H1 (cell line): Measurements from ENCODE around the gene PDZRN4. TPM values are rescaled to one million over a fixed set of nuclear protein-coding genes. Genes with fewer than 3 reads are reported as not detected.

Experiments used
- CTCF ChIA-PET: fragments of 300-600 bp; sonication (Branson Sonifier 250); formaldehyde crosslinking; loops from one replicate; lab custom pipeline; 2021; ENCODE audit not compliant: partially characterized antibody; lab: Charles Lee
- POLR2A ChIA-PET: fragments of 300-600 bp; sonication (Branson Sonifier 250); formaldehyde crosslinking; loops from one replicate; lab custom pipeline; 2021; ENCODE audit warnings: inconsistent platforms; ENCODE audit not compliant: partially characterized antibody; lab: Charles Lee
- DNase-seq, 2 experiments: peaks; one replicate each; pipeline versions ENCODE4 v3.0.0 to v3.0.0-alpha.2; 2010 to 2022; ENCODE audit warnings: low spot score in 2 of 2, low read depth in 1 of 2, mixed read lengths in 1 of 2
- FAIRE-seq: peaks from 2 replicates; lab custom pipeline; 2011; peaks lifted over from hg19 to GRCh38; lab: Jason Lieb, UNC
- H2AFZ ChIP-seq: 2 replicates; pipeline ENCODE4 v1.8.1; 2012; ENCODE audit warnings: low read length, inconsistent platforms
- H2AK5ac ChIP-seq: 2 replicates; pipeline ENCODE4 v1.6.1; 2013; ENCODE audit warnings: low read depth, low read length
- H2BK120ac ChIP-seq: replicated peaks from 2 replicates; pipeline ENCODE3; 2013; ENCODE audit warnings: low read depth, low read length, inconsistent platforms
- H2BK12ac ChIP-seq: 2 replicates; pipeline ENCODE4 v1.6.1; 2013; ENCODE audit warnings: low read depth, low read length
- H2BK15ac ChIP-seq: 2 replicates; pipeline ENCODE4 v1.6.1; 2013; ENCODE audit warnings: low read length
- H2BK20ac ChIP-seq: 2 replicates; pipeline ENCODE4 v1.6.1; 2013; ENCODE audit warnings: low read length
- H2BK5ac ChIP-seq: 2 replicates; pipeline ENCODE4 v1.6.1; 2013; ENCODE audit warnings: low read depth, low read length
- H3K14ac ChIP-seq: 2 replicates; pipeline ENCODE4 v1.6.1; 2013; ENCODE audit warnings: inconsistent platforms; ENCODE audit not compliant: insufficient read length
- H3K18ac ChIP-seq: 2 replicates; pipeline ENCODE4 v1.6.1; 2013; ENCODE audit warnings: low read length; ENCODE audit errors: extremely low read depth
- H3K23ac ChIP-seq: 2 replicates; pipeline ENCODE4 v1.6.1; 2013; ENCODE audit warnings: inconsistent platforms; ENCODE audit not compliant: insufficient read length
- H3K23me2 ChIP-seq: 2 replicates; pipeline ENCODE4 v1.6.1; 2013; ENCODE audit warnings: low read depth, low read length
- H3K27ac ChIP-seq: 2 replicates; pipeline ENCODE4 v1.6.1; 2011; ENCODE audit warnings: low read depth, low read length, inconsistent platforms
- H3K27me3 ChIP-seq, 4 experiments: replicated peaks in 1 of 4; 1 replicate in 1 of 4; 2 replicates in 3 of 4; pipeline versions ENCODE4 v1.6.1 to v1.8.1; 2011 to 2013; ENCODE audit warnings: low read length in 3 of 4, mild to moderate bottlenecking in 3 of 4, inconsistent platforms in 2 of 4, mixed read lengths in 2 of 4, moderate library complexity in 1 of 4; ENCODE audit not compliant: control insufficient read depth in 3 of 4, insufficient read depth in 3 of 4; ENCODE audit errors: extremely low read depth in 1 of 4
- H3K36me3 ChIP-seq, 4 experiments: 2 replicates each; pipeline versions ENCODE4 v1.6.1 to v1.8.1; 2011 to 2013; ENCODE audit warnings: mild to moderate bottlenecking in 4 of 4, low read length in 3 of 4, moderate library complexity in 2 of 4, control low read depth in 1 of 4, inconsistent platforms in 1 of 4; ENCODE audit not compliant: insufficient read depth in 4 of 4, control insufficient read depth in 2 of 4
- H3K4ac ChIP-seq: replicated peaks from 2 replicates; pipeline ENCODE3; 2013; ENCODE audit warnings: low read length, low read depth, mixed read lengths, inconsistent platforms; ENCODE audit not compliant: insufficient read length
- H3K4me1 ChIP-seq, 4 experiments: replicated peaks in 1 of 4; 1 replicate in 1 of 4; 2 replicates in 3 of 4; pipeline versions ENCODE4 v1.6.1 to v1.8.1; 2011 to 2013; ENCODE audit warnings: low read length in 3 of 4, inconsistent platforms in 2 of 4, mixed read lengths in 1 of 4; ENCODE audit not compliant: insufficient read depth in 4 of 4, control insufficient read depth in 3 of 4
- H3K4me2 ChIP-seq, 2 experiments: 2 replicates each; pipeline versions ENCODE4 v1.6.1 to v1.8.1; 2011 to 2013; ENCODE audit warnings: low read depth in 2 of 2, low read length in 2 of 2, control low read depth in 1 of 2, inconsistent platforms in 1 of 2, mild to moderate bottlenecking in 1 of 2; ENCODE audit not compliant: insufficient read depth in 1 of 2
- H3K4me3 ChIP-seq, 4 experiments: fragments of 200-600, 300-600 bp in 1 of 4; sonication (generic), shearing (Covaris generic), sonication (Bioruptor Twin) in 1 of 4; 2 replicates each; pipeline versions ENCODE4 v1.5.1 to v1.8.1; 2011 to 2016; ENCODE audit warnings: low read length in 4 of 4, low read depth in 3 of 4, control low read depth in 2 of 4, inconsistent platforms in 2 of 4, mild to moderate bottlenecking in 2 of 4, mixed read lengths in 1 of 4, moderate library complexity in 1 of 4; ENCODE audit not compliant: insufficient read depth in 2 of 4; ENCODE audit errors: extremely low read depth in 1 of 4
- H3K56ac ChIP-seq: replicated peaks from 2 replicates; pipeline ENCODE3; 2013; ENCODE audit warnings: low read depth, mild to moderate bottlenecking, mixed read lengths, low read length, inconsistent platforms; ENCODE audit not compliant: insufficient read length
- H3K79me1 ChIP-seq: 2 replicates; pipeline ENCODE4 v1.6.1; 2013; ENCODE audit warnings: low read depth, low read length, control low read depth
- H3K79me2 ChIP-seq, 2 experiments: 2 replicates each; pipeline versions ENCODE4 v1.6.1 to v1.8.1; 2012 to 2013; ENCODE audit warnings: low read length in 2 of 2, mild to moderate bottlenecking in 2 of 2, inconsistent platforms in 1 of 2; ENCODE audit not compliant: insufficient read depth in 2 of 2, control insufficient read depth in 1 of 2
- H3K9ac ChIP-seq, 4 experiments: replicated peaks in 1 of 4; 1 replicate in 1 of 4; 2 replicates in 3 of 4; pipeline versions ENCODE4 v1.6.1 to v1.8.1; 2011 to 2013; ENCODE audit warnings: low read depth in 3 of 4, low read length in 3 of 4, control low read depth in 2 of 4, mild to moderate bottlenecking in 2 of 4, moderate library complexity in 2 of 4, inconsistent platforms in 1 of 4; ENCODE audit errors: extremely low read depth in 1 of 4
- H3K9me3 ChIP-seq, 2 experiments: 2 replicates each; pipeline versions ENCODE4 v1.6.1 to v1.8.1; 2012 to 2013; ENCODE audit warnings: mild to moderate bottlenecking in 2 of 2, moderate library complexity in 2 of 2, control low read depth in 1 of 2, inconsistent platforms in 1 of 2, low read depth in 1 of 2, low read length in 1 of 2, mixed read lengths in 1 of 2; ENCODE audit not compliant: insufficient read depth in 2 of 2
- H4K20me1 ChIP-seq, 2 experiments: replicated peaks in 1 of 2; 2 replicates each; pipeline versions ENCODE3 to v1.8.1; 2011 to 2013; ENCODE audit warnings: inconsistent platforms in 2 of 2, low read length in 2 of 2, mild to moderate bottlenecking in 1 of 2; ENCODE audit not compliant: insufficient read depth in 2 of 2, control insufficient read depth in 1 of 2
- H4K5ac ChIP-seq: 2 replicates; pipeline ENCODE4 v1.6.1; 2013; ENCODE audit warnings: low read length, low read depth, mixed read lengths, inconsistent platforms; ENCODE audit not compliant: insufficient read length
- H4K8ac ChIP-seq: 2 replicates; pipeline ENCODE4 v1.8.0; 2013; ENCODE audit warnings: mild to moderate bottlenecking, moderate library complexity, low read length, inconsistent platforms; ENCODE audit not compliant: insufficient read depth; ENCODE audit errors: extremely low read depth
- H4K91ac ChIP-seq: replicated peaks from 2 replicates; pipeline ENCODE3; 2013; ENCODE audit warnings: low read length, mixed read lengths, inconsistent platforms; ENCODE audit not compliant: insufficient read length
- BACH1 ChIP-seq: IDR thresholded peaks from 2 replicates; pipeline ENCODE4 v1.6.1; 2012; ENCODE audit warnings: low read length, improper control_type of control experiment
- CBX5 ChIP-seq: fragments of 300-800, 300-1000 bp; sonication (generic); IDR thresholded peaks from 2 replicates; pipeline ENCODE4 v1.7.1; 2016; ENCODE audit warnings: antibody characterized with exemption, low read length, low read depth
- CBX8 ChIP-seq: fragments of 300-800, 300-1000 bp; sonication (generic); IDR thresholded peaks from 2 replicates; pipeline ENCODE4 v1.7.1; 2016; ENCODE audit warnings: low read depth, low read length, borderline replicate concordance
- CEBPB ChIP-seq: IDR thresholded peaks from 2 replicates; pipeline ENCODE4 v1.6.1; 2012; ENCODE audit warnings: low read depth, low read length
- EGR1 ChIP-seq: IDR thresholded peaks from 2 replicates; pipeline ENCODE4 v1.6.1; 2011; ENCODE audit warnings: low read depth, low read length, borderline replicate concordance
- FOSL1 ChIP-seq: IDR thresholded peaks from 2 replicates; pipeline ENCODE4 v1.6.1; 2011; ENCODE audit warnings: mild to moderate bottlenecking, low read depth, low read length, moderate library complexity; ENCODE audit not compliant: insufficient read depth
- GTF2F1 ChIP-seq: IDR thresholded peaks from 2 replicates; pipeline ENCODE4 v1.6.1; 2012; ENCODE audit warnings: low read depth, low read length, improper control_type of control experiment, borderline replicate concordance
- HDAC2 ChIP-seq, 2 experiments: fragments of 300-600 bp in 1 of 2; sonication (generic) in 1 of 2; IDR thresholded peaks; 2 replicates each; pipeline ENCODE4 v1.6.1; 2011 to 2012; ENCODE audit warnings: low read depth in 2 of 2, low read length in 2 of 2, mild to moderate bottlenecking in 2 of 2, moderate library complexity in 2 of 2, borderline replicate concordance in 1 of 2, inconsistent platforms in 1 of 2
- KDM4A ChIP-seq: IDR thresholded peaks from one replicate; pipeline ENCODE4 v1.7.1; 2012; ENCODE audit warnings: low read depth, mild to moderate bottlenecking, moderate library complexity, low read length, inconsistent platforms; ENCODE audit not compliant: severe bottlenecking
- RAD21 ChIP-seq, 2 experiments: IDR thresholded peaks in 1 of 2; conservative IDR thresholded peaks in 1 of 2; 2 replicates each; pipeline ENCODE4 v1.6.1; 2011; ENCODE audit warnings: low read depth in 2 of 2, low read length in 2 of 2, improper control_type of control experiment in 1 of 2, inconsistent platforms in 1 of 2, mild to moderate bottlenecking in 1 of 2, moderate library complexity in 1 of 2
- SAP30 ChIP-seq: fragments of 300-600 bp; sonication (generic); IDR thresholded peaks from 2 replicates; pipeline ENCODE4 v1.7.1; 2012; ENCODE audit warnings: low read length, moderate library complexity, mild to moderate bottlenecking, inconsistent platforms; ENCODE audit not compliant: insufficient read depth, insufficient replicate concordance
- SIN3A ChIP-seq, 2 experiments: IDR thresholded peaks in 1 of 2; conservative IDR thresholded peaks in 1 of 2; 2 replicates each; pipeline ENCODE4 v1.6.1; 2011 to 2012; ENCODE audit warnings: low read length in 2 of 2, improper control_type of control experiment in 1 of 2, low read depth in 1 of 2, mild to moderate bottlenecking in 1 of 2
- TAF7 ChIP-seq: optimal IDR thresholded peaks from 2 replicates; pipeline ENCODE3; 2011; ENCODE audit warnings: low read depth, mild to moderate bottlenecking, inconsistent platforms, low read length, moderate library complexity, borderline replicate concordance
- polyA plus RNA-seq, 7 experiments: library from polyadenylated mRNA; depleted of rRNA in 3 of 7; stranded (reverse) in 5 of 7; unstranded in 2 of 7; fragments of >200 nt in 5 of 7; fragments of 200-250 nt in 2 of 7; gene quantifications; 1 replicate in 5 of 7; 2 replicates in 1 of 7; 4 replicates in 1 of 7; pipeline versions ENCODE4 v1.2.1 to v1.2.3, GENCODE V29; 2011 to 2013; ENCODE audit warnings: missing spikeins in 2 of 7, mixed read lengths in 2 of 7
- total RNA-seq: library from RNA; stranded (reverse); fragmentation: NEBNext Ultra II Directional; extraction: Animal tissue kit (Norgen Biotek cat#: 25700); gene quantifications from 2 replicates; pipeline ENCODE4 v1.2.1, GENCODE V29; 2021
- TF ChIP-seq, protein P1 (sequence below): IDR thresholded peaks from 2 replicates; pipeline ENCODE4 v1.6.1; 2012; ENCODE audit warnings: inconsistent platforms

The PDZRN4 gene
- total and polyA plus RNA-seq, 2 of the 8 experiments (the other 6 are each of a cell fraction or from before 2014, with no cell fraction given), result not detected

DNA sequence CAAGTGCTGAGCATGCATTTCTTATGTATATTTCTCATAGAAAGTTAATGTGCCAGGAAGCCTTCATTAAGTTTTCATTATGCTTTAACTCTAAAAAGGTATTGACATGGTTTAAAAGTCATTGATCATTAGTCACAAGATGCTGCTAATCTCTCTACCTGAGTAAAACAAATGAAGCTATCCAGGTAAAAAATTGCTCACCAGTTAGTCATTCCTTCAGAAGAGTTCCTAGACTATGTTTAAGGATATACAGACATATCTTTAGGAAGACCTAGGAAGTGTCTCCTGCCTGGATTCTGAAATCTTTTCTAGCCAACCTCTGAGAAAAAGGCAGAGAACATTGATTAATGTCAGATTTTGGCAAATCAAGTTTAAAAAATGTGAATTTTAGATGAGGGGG lies 274.2 kb downstream of the PDZRN4 start:
- Histone ChIP-seq H4K20me1 (no peaks in the 10 kb centered on the region), H3K9me3 (no peaks in the 10 kb centered on the region), H2BK15ac (no peak overlapping the region), H2AK5ac (no peak overlapping the region), H2BK120ac (no peak overlapping the region), H3K27ac (no peak overlapping the region), H3K4me2 (no peak overlapping the region), H3K79me1 (no peaks in the 10 kb centered on the region), H4K91ac (no peak overlapping the region), H2BK20ac (no peak overlapping the region), H3K56ac (no peak overlapping the region), H3K14ac (no peak overlapping the region), H3K9ac (no peak overlapping the region), H3K36me3 (no peaks in the 10 kb centered on the region), H4K5ac (no peak overlapping the region), H4K8ac (no peak overlapping the region), H2BK12ac (no peak overlapping the region), H3K79me2 (no peaks in the 10 kb centered on the region), H2BK5ac (no peak overlapping the region), H2AFZ (no peak overlapping the region), H3K23me2 (no peaks in the 10 kb centered on the region), H3K4me1 (peaks cover 0 to 7% (median 1%) of the 10 kb centered on the region in 4 experiments; a peak in 3 of 7 replicates), H3K4ac (no peak overlapping the region), H3K4me3 (no peak overlapping the region), H3K27me3 (no peaks in the 10 kb centered on the region), H3K23ac (no peak overlapping the region), H3K18ac (no peak overlapping the region)
- FAIRE-seq (no peak), DNase-seq (no peak)
- ChIA-PET POLR2A (no interaction called here), CTCF (interaction anchor here (0.6 kb wide), 1 partner anchor 467 kb away, joined by 3 read pairs; no protein-coding TSS in a partner anchor)
- TF ChIP-seq CEBPB, result no peak
- no peak for TF ChIP-seq SAP30
- TF ChIP-seq FOSL1, result no peak
- TF ChIP-seq, protein P1, sequence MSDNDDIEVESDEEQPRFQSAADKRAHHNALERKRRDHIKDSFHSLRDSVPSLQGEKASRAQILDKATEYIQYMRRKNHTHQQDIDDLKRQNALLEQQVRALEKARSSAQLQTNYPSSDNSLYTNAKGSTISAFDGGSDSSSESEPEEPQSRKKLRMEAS, result no peak
- TF ChIP-seq BACH1, result no peak
- TF ChIP-seq HDAC2 (IDR thresholded peaks at IDR 0.05; ENCODE audit: borderline replicate concordance in 1 of 2, low read depth in 2 of 2, low read length in 2 of 2), result no peak
- no peak for TF ChIP-seq SIN3A (conservative IDR thresholded peaks at IDR 0.05 in 1 of 2, IDR thresholded peaks at IDR 0.05 in 1 of 2; ENCODE audit: low read depth in 1 of 2, low read length in 2 of 2)
- TF ChIP-seq TAF7, result no peak
- no peak for TF ChIP-seq RAD21 (IDR thresholded peaks at IDR 0.05 in 1 of 2, conservative IDR thresholded peaks at IDR 0.05 in 1 of 2; ENCODE audit: low read depth in 2 of 2, low read length in 2 of 2)
- no peak for TF ChIP-seq CBX8
- no peak for TF ChIP-seq GTF2F1
- TF ChIP-seq CBX5, result no peak
- no peak for TF ChIP-seq EGR1
- TF ChIP-seq KDM4A, result no peak
